GM06990 (cell line): ENCODE results near the gene PIK3CB.
"Not testable (repeated sequence)": the region's sequence is repeated elsewhere in the genome, so short reads cannot be mapped to it uniquely, and the experiment has no call there.

Source experiments
- DNase-seq: peaks from one replicate; pipeline ENCODE4 v3.0.0-alpha.2; 2011; ENCODE audit not compliant: insufficient read length; ENCODE audit errors: extremely low read depth
- H3K27me3 ChIP-seq: replicated peaks from 2 replicates; pipeline ENCODE4 v1.6.0; 2011; ENCODE audit warnings: low read length; ENCODE audit not compliant: control insufficient read depth, insufficient read depth
- H3K36me3 ChIP-seq: 2 replicates; pipeline ENCODE4 v1.5.1; 2011; ENCODE audit warnings: low read length; ENCODE audit not compliant: control insufficient read depth, insufficient read depth
- H3K4me3 ChIP-seq: replicated peaks from 2 replicates; pipeline ENCODE4 v1.5.1; 2011; ENCODE audit warnings: low read depth, mild to moderate bottlenecking, control low read depth, low read length
- CTCF ChIP-seq: IDR thresholded peaks from 2 replicates; pipeline ENCODE4 v1.5.1; 2011; ENCODE audit warnings: low read length, control low read depth, mild to moderate bottlenecking, inconsistent platforms; ENCODE audit not compliant: insufficient read depth, poor library complexity, severe bottlenecking

The PIK3CB gene

GRCh38 chr3:138796761-138797160 is 38.0 kb downstream of the PIK3CB start:
- H3K4me3 ChIP-seq = no peak overlapping the region
- no peaks in the 10 kb centered on the region for H3K27me3 ChIP-seq
- TF ChIP-seq CTCF = no peak
- DNase-seq = no peak
- H3K36me3 ChIP-seq = no peaks in the 10 kb centered on the region

GRCh38 chr3:138786788-138787271 is 47.9 kb downstream of the PIK3CB start:
- Histone ChIP-seq H3K27me3 (no peaks in the 10 kb centered on the region), H3K36me3 (no peaks in the 10 kb centered on the region), H3K4me3 (no peak overlapping the region)
- no peak for DNase-seq
- TF ChIP-seq CTCF = no peak

- H3K36me3 ChIP-seq = no peaks in the 10 kb centered on the region
- H3K27me3 ChIP-seq = no peaks in the 10 kb centered on the region
- no peak overlapping the region for H3K4me3 ChIP-seq
- TF ChIP-seq CTCF = no peak
- DNase-seq = no peak
Measured at GRCh38 chr3:138785951-138786350, 48.8 kb downstream of the PIK3CB start.

- not testable (repeated sequence) for H3K36me3 ChIP-seq, H3K27me3 ChIP-seq, H3K4me3 ChIP-seq, DNase-seq
Measured at GRCh38 chr3:138785362-138785857, 49.3 kb downstream of the PIK3CB start.

GRCh38 chr3:138782755-138783154 is 52.0 kb downstream of the PIK3CB start:
- DNase-seq = no peak
- no peak for TF ChIP-seq CTCF
- Histone ChIP-seq H3K4me3 (no peak overlapping the region), H3K36me3 (no peaks in the 10 kb centered on the region; the same call in 1 of the 2 replicates), H3K27me3 (no peaks in the 10 kb centered on the region)

GRCh38 chr3:138781012-138781470 is 53.7 kb downstream of the PIK3CB start:
- Histone ChIP-seq H3K4me3 (no peak overlapping the region), H3K27me3 (no peaks in the 10 kb centered on the region), H3K36me3 (no peaks in the 10 kb centered on the region; the same call in 1 of the 2 replicates)
- TF ChIP-seq CTCF = no peak
- no peak for DNase-seq
